Lower lobe of right lung (tissue), 2 donors: ENCODE measurements around the gene IL1RAPL1. TPM values are rescaled to one million over a fixed set of nuclear protein-coding genes. Genes with fewer than 3 reads are reported as not detected.

Source experiments
- ATAC-seq, 2 donors: fragments of 200-7000 bp; cut with Tn5 transposase; one replicate each; pipeline ENCODE4 v1.9.1; 2020 to 2022; ENCODE audit warnings: mild to moderate bottlenecking in 2 of 2, moderate library complexity in 2 of 2
- DNase-seq: peaks from one replicate; pipeline ENCODE4 v3.0.0-alpha.2; 2020
- H3K27ac ChIP-seq: fragments of 200-600 bp; one replicate; pipeline ENCODE4 v1.8.0; 2022
- H3K27me3 ChIP-seq: fragments of 200-600 bp; one replicate; pipeline ENCODE4 v1.8.0; 2022; ENCODE audit warnings: low read depth
- H3K36me3 ChIP-seq: fragments of 200-600 bp; one replicate; pipeline ENCODE4 v1.8.0; 2022; ENCODE audit warnings: mild to moderate bottlenecking
- H3K4me1 ChIP-seq: fragments of 200-600 bp; one replicate; pipeline ENCODE4 v1.8.0; 2022
- H3K4me3 ChIP-seq: fragments of 200-600 bp; one replicate; pipeline ENCODE4 v1.8.0; 2022; ENCODE audit warnings: mild to moderate bottlenecking
- H3K9me3 ChIP-seq: fragments of 200-600 bp; one replicate; pipeline ENCODE4 v1.8.0; 2022
- CTCF ChIP-seq: fragments of 200-600 bp; IDR thresholded peaks from one replicate; pipeline ENCODE4 v1.8.0; 2022; ENCODE audit warnings: antibody characterized with exemption, mild to moderate bottlenecking
- intact Hi-C: fragments of 100-400 bp; cut with DNase I; formaldehyde crosslinking; loops from one replicate; pipeline ENCODE4 v1.11.0; 2022
- total RNA-seq: library from RNA; stranded (reverse); fragmentation: NEBNext Ultra II Directional; extraction: Animal tissue kit (Norgen Biotek cat#: 25700); gene quantifications from one replicate; pipeline ENCODE4 v1.2.1, GENCODE V29; 2021
- donor health status: DM: no; HTN: yes; CAD: no; lungs with severe emphysema.

Gene IL1RAPL1
- total RNA-seq, 1 donor from 2014 or later: not detected

- Histone ChIP-seq H3K27me3 (no peaks in the 10 kb centered on the region), H3K9me3 (no peaks in the 10 kb centered on the region), H3K27ac (no peak overlapping the region), H3K36me3 (no peaks in the 10 kb centered on the region), H3K4me1 (no peaks in the 10 kb centered on the region), H3K4me3 (no peak overlapping the region)
- intact Hi-C loops: no loop called here
- no peak for TF ChIP-seq CTCF
- DNase-seq: no peak
- no peak for ATAC-seq
Observed at GRCh38 chrX:29746326-29746725, 1159.1 kb downstream of the IL1RAPL1 start.

- H3K27ac ChIP-seq: no peak overlapping the region
- H3K27me3 ChIP-seq: no peaks in the 10 kb centered on the region
- no peak for ATAC-seq
- no peak for DNase-seq
- TF ChIP-seq CTCF: no peak
- H3K9me3 ChIP-seq: no peaks in the 10 kb centered on the region
- intact Hi-C loops: no loop called here
- no peak overlapping the region for H3K4me3 ChIP-seq
- no peaks in the 10 kb centered on the region for H3K36me3 ChIP-seq
- H3K4me1 ChIP-seq: no peaks in the 10 kb centered on the region
Observed at GRCh38 chrX:29762006-29762405, 1174.8 kb downstream of the IL1RAPL1 start.

- no peaks in the 10 kb centered on the region for H3K27me3 ChIP-seq
- intact Hi-C loops: no loop called here
- H3K27ac ChIP-seq: no peak overlapping the region
- H3K36me3 ChIP-seq: no peaks in the 10 kb centered on the region
- no peaks in the 10 kb centered on the region for H3K4me1 ChIP-seq
- no peak overlapping the region for H3K4me3 ChIP-seq
- TF ChIP-seq CTCF: no peak
- DNase-seq: no peak
- ATAC-seq: no peak
- H3K9me3 ChIP-seq: no peaks in the 10 kb centered on the region
Observed at GRCh38 chrX:29775890-29776289, 1188.6 kb downstream of the IL1RAPL1 start.

GRCh38 chrX:29787656-29788055, 1200.4 kb downstream of the IL1RAPL1 start:
- intact Hi-C loops: no loop called here
- ATAC-seq: no peak

GRCh38 chrX:29788991-29789699, 1201.9 kb downstream of the IL1RAPL1 start:
- Histone ChIP-seq H3K9me3 (no peaks in the 10 kb centered on the region), H3K36me3 (no peaks in the 10 kb centered on the region), H3K4me1 (no peaks in the 10 kb centered on the region), H3K27ac (no peak overlapping the region), H3K4me3 (no peak overlapping the region), H3K27me3 (no peaks in the 10 kb centered on the region)
- ATAC-seq (no peak), DNase-seq (no peak)
- TF ChIP-seq CTCF: no peak
- intact Hi-C loops: no loop called here

More at GRCh38 chrX:29787656-29788055, 1200.4 kb downstream of the IL1RAPL1 start:
- Histone ChIP-seq H3K9me3 (no peaks in the 10 kb centered on the region), H3K27ac (no peak overlapping the region), H3K4me3 (no peak overlapping the region), H3K4me1 (no peaks in the 10 kb centered on the region), H3K36me3 (no peaks in the 10 kb centered on the region), H3K27me3 (no peaks in the 10 kb centered on the region)
- TF ChIP-seq CTCF: no peak
- DNase-seq: no peak
